ENCODE data around the gene C22orf15. TPM values are rescaled to one million over a fixed set of nuclear protein-coding genes. Genes with fewer than 3 reads are reported as not detected.

The C22orf15 gene
- total RNA-seq, 1 experiment from 2014 or later = 2.7 TPM

GRCh38 chr22:23743303-23743705, 19.5 kb upstream of the C22orf15 start:
- TF ChIP-seq FOXK1 (CRISPR knock-in tag; IDR thresholded peaks at IDR 0.05) = no peak
- ChIA-PET CTCF (no interaction called here), POLR2A (no interaction called here)
- H3K36me3 Mint-ChIP-seq = peaks cover 19% of the 10 kb centered on the region
- no peak overlapping the region for H3K27ac Mint-ChIP-seq
- ATAC-seq = no peak
- no peaks in the 10 kb centered on the region for H3K9me3 Mint-ChIP-seq
- no peak overlapping the region for H3K4me3 Mint-ChIP-seq
- no peak for DNase-seq (ENCODE audit: low spot score)
- no peaks in the 10 kb centered on the region; the same call in 1 of the 2 replicates for H3K4me1 Mint-ChIP-seq
- no peaks in the 10 kb centered on the region for H3K27me3 Mint-ChIP-seq (ENCODE audit: low read depth)

DNA sequence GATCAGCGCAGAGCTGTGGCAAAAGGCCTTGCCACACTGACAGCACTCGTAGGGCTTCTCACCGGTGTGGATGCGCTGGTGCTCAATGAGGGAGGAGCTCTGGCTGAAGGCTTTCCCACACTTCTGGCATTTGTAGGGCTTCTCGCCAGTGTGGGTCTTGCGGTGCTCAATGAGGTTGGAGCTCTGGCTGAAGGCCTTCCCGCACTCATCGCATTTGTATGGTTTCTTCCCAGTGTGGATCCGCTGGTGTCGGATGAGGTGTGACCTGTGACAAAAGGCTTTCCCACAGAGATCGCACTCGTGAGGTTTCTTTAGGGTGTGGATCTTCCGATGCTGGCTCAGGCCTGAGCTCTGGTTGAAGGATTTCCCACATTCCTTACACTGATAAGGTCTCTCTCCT, 18.8 kb upstream of the C22orf15 start:
- no peak for DNase-seq (ENCODE audit: low spot score)
- H3K36me3 Mint-ChIP-seq = peaks cover 19% of the 10 kb centered on the region

GRCh38 chr22:23744485-23744884, 18.3 kb upstream of the C22orf15 start:
- no peak for DNase-seq (ENCODE audit: low spot score)
- POLR2A ChIA-PET = no interaction called here
- Mint-ChIP-seq H3K27me3 (ENCODE audit: low read depth) (no peaks in the 10 kb centered on the region), H3K36me3 (peaks cover 19% of the 10 kb centered on the region), H3K4me3 (no peak overlapping the region), H3K27ac (no peak overlapping the region), H3K9me3 (no peaks in the 10 kb centered on the region), H3K4me1 (peaks cover under 1% of the 10 kb centered on the region)
- CTCF ChIA-PET = interaction anchor here (0.8 to 1.2 kb wide), 3 partner anchors 23 to 105 kb away, joined by 3 to 4 read pairs (median 3); partner anchors contain the start of gene CHCHD10
- no peak for ATAC-seq
- TF ChIP-seq SP1 (CRISPR knock-in tag; conservative IDR thresholded peaks at IDR 0.05) (no peak), CTCF (IDR thresholded peaks at IDR 0.05) (no peak), EMX1 (CRISPR knock-in tag; IDR thresholded peaks at IDR 0.05) (no peak), ZNF416 (CRISPR knock-in tag; IDR thresholded peaks at IDR 0.05) (no peak), RELA (CRISPR knock-in tag; IDR thresholded peaks at IDR 0.05; ENCODE audit: borderline replicate concordance) (no peak), ZNF396 (CRISPR knock-in tag; IDR thresholded peaks at IDR 0.05; ENCODE audit: borderline replicate concordance) (no peak), MYBL2 (CRISPR knock-in tag; IDR thresholded peaks at IDR 0.05) (no peak), TEAD1 (CRISPR knock-in tag; IDR thresholded peaks at IDR 0.05) (no peak), ZNF425 (CRISPR knock-in tag; conservative IDR thresholded peaks at IDR 0.05) (no peak), ATF1 (CRISPR knock-in tag; IDR thresholded peaks at IDR 0.05) (no peak), HMGA2 (CRISPR knock-in tag; IDR thresholded peaks at IDR 0.05) (no peak), ZNF232 (CRISPR knock-in tag; IDR thresholded peaks at IDR 0.05) (no peak), RORB (CRISPR knock-in tag; IDR thresholded peaks at IDR 0.05) (no peak)
- TF ChIP-seq, protein P1, sequence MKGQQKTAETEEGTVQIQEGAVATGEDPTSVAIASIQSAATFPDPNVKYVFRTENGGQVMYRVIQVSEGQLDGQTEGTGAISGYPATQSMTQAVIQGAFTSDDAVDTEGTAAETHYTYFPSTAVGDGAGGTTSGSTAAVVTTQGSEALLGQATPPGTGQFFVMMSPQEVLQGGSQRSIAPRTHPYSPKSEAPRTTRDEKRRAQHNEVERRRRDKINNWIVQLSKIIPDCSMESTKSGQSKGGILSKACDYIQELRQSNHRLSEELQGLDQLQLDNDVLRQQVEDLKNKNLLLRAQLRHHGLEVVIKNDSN (CRISPR knock-in tag; IDR thresholded peaks at IDR 0.05) = no peak

More for the DNA sequence above, 18.8 kb upstream of the C22orf15 start:
- CTCF ChIA-PET = interaction anchor here (0.8 to 0.9 kb wide), 2 partner anchors 24 to 106 kb away, joined by 3 to 4 read pairs; partner anchors contain the start of gene CHCHD10
- no peak for ATAC-seq
- TF ChIP-seq ZNF232 (CRISPR knock-in tag; IDR thresholded peaks at IDR 0.05) (no peak), TP53 (CRISPR knock-in tag; IDR thresholded peaks at IDR 0.05) (no peak), HMGA2 (CRISPR knock-in tag; IDR thresholded peaks at IDR 0.05) (no peak), ZNF671 (CRISPR knock-in tag; IDR thresholded peaks at IDR 0.05) (no peak), TEAD1 (CRISPR knock-in tag; IDR thresholded peaks at IDR 0.05) (no peak), PRRX2 (CRISPR knock-in tag; IDR thresholded peaks at IDR 0.05) (no peak), SP1 (CRISPR knock-in tag; conservative IDR thresholded peaks at IDR 0.05) (no peak)
- TF ChIP-seq, protein P2, sequence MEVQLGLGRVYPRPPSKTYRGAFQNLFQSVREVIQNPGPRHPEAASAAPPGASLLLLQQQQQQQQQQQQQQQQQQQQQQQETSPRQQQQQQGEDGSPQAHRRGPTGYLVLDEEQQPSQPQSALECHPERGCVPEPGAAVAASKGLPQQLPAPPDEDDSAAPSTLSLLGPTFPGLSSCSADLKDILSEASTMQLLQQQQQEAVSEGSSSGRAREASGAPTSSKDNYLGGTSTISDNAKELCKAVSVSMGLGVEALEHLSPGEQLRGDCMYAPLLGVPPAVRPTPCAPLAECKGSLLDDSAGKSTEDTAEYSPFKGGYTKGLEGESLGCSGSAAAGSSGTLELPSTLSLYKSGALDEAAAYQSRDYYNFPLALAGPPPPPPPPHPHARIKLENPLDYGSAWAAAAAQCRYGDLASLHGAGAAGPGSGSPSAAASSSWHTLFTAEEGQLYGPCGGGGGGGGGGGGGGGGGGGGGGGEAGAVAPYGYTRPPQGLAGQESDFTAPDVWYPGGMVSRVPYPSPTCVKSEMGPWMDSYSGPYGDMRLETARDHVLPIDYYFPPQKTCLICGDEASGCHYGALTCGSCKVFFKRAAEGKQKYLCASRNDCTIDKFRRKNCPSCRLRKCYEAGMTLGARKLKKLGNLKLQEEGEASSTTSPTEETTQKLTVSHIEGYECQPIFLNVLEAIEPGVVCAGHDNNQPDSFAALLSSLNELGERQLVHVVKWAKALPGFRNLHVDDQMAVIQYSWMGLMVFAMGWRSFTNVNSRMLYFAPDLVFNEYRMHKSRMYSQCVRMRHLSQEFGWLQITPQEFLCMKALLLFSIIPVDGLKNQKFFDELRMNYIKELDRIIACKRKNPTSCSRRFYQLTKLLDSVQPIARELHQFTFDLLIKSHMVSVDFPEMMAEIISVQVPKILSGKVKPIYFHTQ (CRISPR knock-in tag; IDR thresholded peaks at IDR 0.05) = no peak
- H3K9me3 Mint-ChIP-seq = no peaks in the 10 kb centered on the region
- H3K27me3 Mint-ChIP-seq (ENCODE audit: low read depth) = no peaks in the 10 kb centered on the region
- H3K4me1 Mint-ChIP-seq = no peaks in the 10 kb centered on the region; the same call in 1 of the 2 replicates
- POLR2A ChIA-PET = no interaction called here
- no peak overlapping the region for H3K4me3 Mint-ChIP-seq
- H3K27ac Mint-ChIP-seq = no peak overlapping the region
